ENCODE data around the gene MTFMT. TPM values are rescaled to one million over a fixed set of nuclear protein-coding genes. Genes with fewer than 3 reads are reported as not detected.

MTFMT gene
- total and polyA plus RNA-seq, 7 experiments from 2014 or later = 7.1 to 24.8 (median 18.1) TPM

DNA sequence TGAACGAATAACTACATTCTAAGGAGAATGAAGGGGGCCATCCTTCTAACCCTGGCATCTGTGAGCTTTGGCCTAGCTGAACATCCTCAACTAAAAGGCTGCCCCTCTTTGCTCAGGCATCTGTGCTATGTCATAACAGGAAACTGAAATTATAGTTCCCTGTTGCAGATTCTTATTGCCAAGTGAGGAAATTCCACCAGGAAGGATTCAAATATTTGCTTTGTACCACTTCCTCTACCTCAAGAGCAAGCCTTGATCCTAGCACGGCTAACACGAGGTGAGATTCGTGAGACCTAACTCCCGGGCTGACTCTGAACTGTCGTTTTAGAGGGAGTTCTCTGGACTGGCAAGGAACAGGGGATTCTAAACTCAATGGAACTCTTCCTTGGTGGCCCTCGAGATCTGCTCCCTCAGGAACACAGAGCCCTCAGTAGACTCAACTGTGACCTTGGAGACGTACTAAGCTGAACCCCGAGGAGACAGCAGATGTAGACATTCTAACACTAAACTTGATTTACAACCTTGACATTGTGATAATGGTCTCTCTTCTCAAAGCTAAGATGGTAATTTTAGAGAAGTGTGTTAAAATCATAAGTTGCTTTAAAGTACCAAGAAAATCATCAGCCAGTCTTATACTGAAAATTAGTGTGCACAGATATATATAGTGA, 43.9 kb downstream of the MTFMT start:
- no peaks in the 10 kb centered on the region for H3K9me3 Mint-ChIP-seq
- ATAC-seq (no peak), DNase-seq (no peak)
- Histone ChIP-seq H3K36me3 (ENCODE audit: control insufficient read depth in 2 of 3, insufficient read depth in 3 of 3, low read length in 3 of 3) (peaks cover 0 to 7% (median 0%) of the 10 kb centered on the region in 3 experiments), H3K4me1 (ENCODE audit: control insufficient read depth in 2 of 2, insufficient read depth in 2 of 2, low read length in 2 of 2) (peaks cover 0 to 24% of the 10 kb centered on the region in 2 donors), H3K27me3 (ENCODE audit: control insufficient read depth in 2 of 2, insufficient read depth in 2 of 2, low read length in 2 of 2) (no peaks in the 10 kb centered on the region), H3K4me3 (ENCODE audit: low read length) (no peak overlapping the region), H3K27ac (ENCODE audit: low read depth, low read length) (no peak overlapping the region), H3K9me3 (ENCODE audit: control insufficient read depth in 2 of 3, low read length in 3 of 3) (no peaks in the 10 kb centered on the region)
- peaks cover 0 to 17% (median 5%) of the 10 kb centered on the region in 5 donors for H3K36me3 Mint-ChIP-seq
- peak overlapping the region in 3 of 10 donors; percentile 7 to 44 (median 30) for H3K4me3 Mint-ChIP-seq
- peaks cover 35 to 61% (median 52%) of the 10 kb centered on the region in 7 donors for H3K4me1 Mint-ChIP-seq
- ChIA-PET CTCF (no interaction called here), POLR2A (interaction anchor here (1.0 kb wide), 1 partner anchor 312 kb away, joined by 3 read pairs; no protein-coding TSS in a partner anchor)
- H3K27ac Mint-ChIP-seq = peak overlapping the region in 6 of 9 donors; percentile 18 to 65 (median 43)
- H3K27me3 Mint-ChIP-seq = no peaks in the 10 kb centered on the region
- intact Hi-C loops (cut with micrococcal nuclease) = loop anchor here (5.0 to 10.0 kb wide), 4 partner anchors 143 to 1519 kb away; partner anchors contain the start of genes PARP16 (in 1 of the 2), PLEKHO2 (in 1 of the 2), PPIB (in 1 of the 2) and RPL4 (in 1 of the 2)

DNA sequence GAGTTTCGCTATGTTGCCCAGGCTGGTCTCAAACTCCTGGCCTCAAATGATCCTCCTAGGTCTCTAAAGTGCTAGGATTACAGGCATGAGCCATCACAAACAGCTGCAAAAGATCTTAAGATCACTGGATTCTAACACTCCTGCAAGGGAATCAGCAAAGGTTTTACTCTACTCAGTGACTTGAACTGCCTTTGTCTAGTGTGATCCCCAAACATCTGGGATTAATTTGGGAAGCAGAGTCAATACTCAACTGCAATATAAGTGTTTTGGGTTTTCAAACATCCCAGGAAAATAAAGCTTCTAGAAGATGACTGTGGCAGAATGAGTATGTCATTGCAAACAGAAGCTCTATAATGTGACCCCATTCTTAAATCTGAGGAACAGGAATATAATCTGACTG, 47.0 kb downstream of the MTFMT start:
- Histone ChIP-seq H3K4me1 (ENCODE audit: control insufficient read depth in 2 of 2, insufficient read depth in 2 of 2, low read length in 2 of 2) (peaks cover 0 to 20% of the 10 kb centered on the region in 2 donors), H3K4me3 (ENCODE audit: low read length) (no peak overlapping the region), H3K27ac (ENCODE audit: low read depth, low read length) (no peak overlapping the region), H3K36me3 (ENCODE audit: control insufficient read depth in 2 of 3, insufficient read depth in 3 of 3, low read length in 3 of 3) (peaks cover 0 to 19% (median 10%) of the 10 kb centered on the region in 3 experiments), H3K9me3 (ENCODE audit: control insufficient read depth in 2 of 3, low read length in 3 of 3) (no peaks in the 10 kb centered on the region), H3K27me3 (ENCODE audit: control insufficient read depth in 2 of 2, insufficient read depth in 2 of 2, low read length in 2 of 2) (no peaks in the 10 kb centered on the region)
- H3K4me3 Mint-ChIP-seq = no peak overlapping the region
- DNase-seq (no peak), ATAC-seq (no peak)
- ChIA-PET POLR2A (no interaction called here), CTCF (no interaction called here)
- H3K27ac Mint-ChIP-seq = no peak overlapping the region
- no peaks in the 10 kb centered on the region for H3K9me3 Mint-ChIP-seq
- peaks cover 24 to 39% (median 31%) of the 10 kb centered on the region in 7 donors for H3K4me1 Mint-ChIP-seq
- H3K27me3 Mint-ChIP-seq = no peaks in the 10 kb centered on the region
- peaks cover 0 to 35% (median 7%) of the 10 kb centered on the region in 5 donors for H3K36me3 Mint-ChIP-seq
- intact Hi-C loops (cut with micrococcal nuclease) = loop anchor here in 1 of 2 donors (10.0 kb wide), 1 partner anchor 1522 kb away; the partner anchor contains the start of genes RPL4 and ZWILCH

DNA sequence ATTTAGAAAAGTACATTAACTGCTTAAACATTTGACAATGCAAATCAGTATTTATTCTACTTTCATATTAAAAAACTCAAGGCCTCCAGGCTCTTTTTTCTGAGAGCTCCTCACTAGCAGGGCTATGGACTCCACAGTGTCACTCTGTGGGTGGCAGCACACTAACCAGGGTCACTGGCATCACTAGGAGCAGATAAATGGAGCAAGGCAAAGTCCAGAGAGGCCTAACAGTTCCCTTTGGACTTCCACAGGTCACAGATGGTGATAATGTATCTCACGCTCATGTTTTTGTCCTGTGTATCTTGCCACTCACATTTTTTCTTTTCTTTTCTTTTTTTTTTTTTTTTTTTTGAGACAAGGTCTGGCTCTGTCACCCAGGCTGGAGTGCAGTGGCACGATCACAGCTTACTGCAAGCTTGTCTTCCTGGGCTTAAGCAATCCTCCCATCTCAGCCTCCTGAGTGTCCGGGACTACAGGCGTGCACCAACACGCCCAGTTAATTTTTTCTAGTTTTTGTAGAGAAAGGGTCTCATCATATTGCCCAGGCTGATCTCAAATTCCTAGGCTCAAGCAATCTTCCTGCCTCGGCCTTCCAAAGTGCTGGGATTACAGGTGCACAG, 47.5 kb downstream of the MTFMT start:
- H3K9me3 ChIP-seq (ENCODE audit: control insufficient read depth in 2 of 3, low read length in 3 of 3) = no peaks in the 10 kb centered on the region
- Mint-ChIP-seq H3K36me3 (peaks cover 0 to 32% (median 10%) of the 10 kb centered on the region in 5 donors), H3K27ac (no peak overlapping the region), H3K4me1 (peaks cover 20 to 33% (median 26%) of the 10 kb centered on the region in 7 donors), H3K9me3 (no peaks in the 10 kb centered on the region), H3K27me3 (no peaks in the 10 kb centered on the region), H3K4me3 (no peak overlapping the region)
- ATAC-seq (no peak), DNase-seq (no peak)
- ChIA-PET POLR2A (no interaction called here), CTCF (interaction anchor here (0.7 kb wide), 1 partner anchor 180 kb away, joined by 4 read pairs; no protein-coding TSS in a partner anchor)
- intact Hi-C loops (cut with micrococcal nuclease) = loop anchor here in 1 of 2 donors (10.0 kb wide), 1 partner anchor 1523 kb away; the partner anchor contains the start of genes RPL4 and ZWILCH
- H3K4me1 ChIP-seq (ENCODE audit: control insufficient read depth in 2 of 2, insufficient read depth in 2 of 2, low read length in 2 of 2) = peaks cover 0 to 15% of the 10 kb centered on the region in 2 donors
- H3K36me3 ChIP-seq (ENCODE audit: control insufficient read depth in 2 of 3, insufficient read depth in 3 of 3, low read length in 3 of 3) = peaks cover 0 to 25% (median 10%) of the 10 kb centered on the region in 3 experiments
- no peaks in the 10 kb centered on the region for H3K27me3 ChIP-seq (ENCODE audit: control insufficient read depth in 2 of 2, insufficient read depth in 2 of 2, low read length in 2 of 2)
- no peak overlapping the region for H3K4me3 ChIP-seq (ENCODE audit: low read length)
- H3K27ac ChIP-seq (ENCODE audit: low read depth, low read length) = no peak overlapping the region

DNA sequence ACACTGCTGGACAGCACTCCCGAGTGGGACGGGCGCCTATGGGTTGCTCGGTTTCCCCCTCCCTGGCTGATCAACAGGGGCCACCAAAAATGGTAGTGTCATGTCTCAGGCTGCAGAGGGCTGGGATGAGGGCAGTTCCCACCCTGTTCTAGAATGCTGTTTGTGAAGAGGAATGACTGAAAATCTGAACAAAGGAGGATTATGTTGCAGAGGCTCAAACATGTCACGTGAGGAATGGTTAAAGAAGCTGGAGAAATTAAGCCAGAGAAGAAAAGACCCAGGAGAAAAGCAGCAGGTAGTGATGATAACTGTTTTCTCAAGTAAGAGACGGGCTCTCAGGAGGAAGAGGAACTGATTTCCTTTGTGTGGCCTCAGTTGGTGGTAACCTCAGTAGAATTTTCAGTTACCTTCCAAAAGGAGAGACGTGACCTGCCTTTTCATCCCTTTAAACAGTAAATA, 50.2 kb downstream of the MTFMT start:
- Histone ChIP-seq H3K9me3 (ENCODE audit: control insufficient read depth in 2 of 3, low read length in 3 of 3) (no peaks in the 10 kb centered on the region), H3K27ac (ENCODE audit: low read depth, low read length) (no peak overlapping the region), H3K27me3 (ENCODE audit: control insufficient read depth in 2 of 2, insufficient read depth in 2 of 2, low read length in 2 of 2) (no peaks in the 10 kb centered on the region), H3K4me3 (ENCODE audit: low read length) (no peak overlapping the region), H3K4me1 (ENCODE audit: control insufficient read depth in 2 of 2, insufficient read depth in 2 of 2, low read length in 2 of 2) (peaks cover 0 to 2% of the 10 kb centered on the region in 2 donors), H3K36me3 (ENCODE audit: control insufficient read depth in 2 of 3, insufficient read depth in 3 of 3, low read length in 3 of 3) (peaks cover 5 to 44% (median 10%) of the 10 kb centered on the region in 3 experiments)
- H3K27me3 Mint-ChIP-seq = no peaks in the 10 kb centered on the region
- H3K9me3 Mint-ChIP-seq = no peaks in the 10 kb centered on the region
- peak overlapping the region in 3 of 9 donors; percentile 0 to 43 (median 38) for H3K27ac Mint-ChIP-seq
- CTCF ChIA-PET = interaction anchor here (0.8 kb wide), 1 partner anchor 12 kb away, joined by 6 read pairs; no protein-coding TSS in a partner anchor
- ATAC-seq = no peak
- peaks cover 5 to 37% (median 9%) of the 10 kb centered on the region in 5 donors for H3K36me3 Mint-ChIP-seq
- no peak overlapping the region for H3K4me3 Mint-ChIP-seq
- intact Hi-C loops (cut with micrococcal nuclease) = no loop called here
- H3K4me1 Mint-ChIP-seq = peaks cover 4 to 16% (median 9%) of the 10 kb centered on the region in 7 donors
- no peak for DNase-seq
- POLR2A ChIA-PET = no interaction called here

- Histone ChIP-seq H3K27me3 (ENCODE audit: control insufficient read depth in 2 of 2, insufficient read depth in 2 of 2, low read length in 2 of 2) (no peaks in the 10 kb centered on the region), H3K9me3 (ENCODE audit: control insufficient read depth in 2 of 3, low read length in 3 of 3) (no peaks in the 10 kb centered on the region), H3K27ac (ENCODE audit: low read depth, low read length) (no peak overlapping the region), H3K4me1 (ENCODE audit: control insufficient read depth in 2 of 2, insufficient read depth in 2 of 2, low read length in 2 of 2) (no peaks in the 10 kb centered on the region), H3K36me3 (ENCODE audit: control insufficient read depth in 2 of 3, insufficient read depth in 3 of 3, low read length in 3 of 3) (peaks cover 10 to 68% (median 21%) of the 10 kb centered on the region in 3 experiments), H3K4me3 (ENCODE audit: low read length) (no peak overlapping the region)
- H3K36me3 Mint-ChIP-seq = peaks cover 9 to 33% (median 15%) of the 10 kb centered on the region in 5 donors
- H3K27me3 Mint-ChIP-seq = no peaks in the 10 kb centered on the region
- no peak overlapping the region for H3K4me3 Mint-ChIP-seq
- ATAC-seq (no peak), DNase-seq (no peak)
- ChIA-PET POLR2A (no interaction called here), CTCF (no interaction called here)
- H3K27ac Mint-ChIP-seq = no peak overlapping the region
- peaks cover 0 to 7% (median 0%) of the 10 kb centered on the region in 7 donors for H3K4me1 Mint-ChIP-seq
- intact Hi-C loops (cut with micrococcal nuclease) = no loop called here
- H3K9me3 Mint-ChIP-seq = no peaks in the 10 kb centered on the region
Observed at GRCh38 chr15:64975390-64975789, 54.0 kb downstream of the MTFMT start.

DNA sequence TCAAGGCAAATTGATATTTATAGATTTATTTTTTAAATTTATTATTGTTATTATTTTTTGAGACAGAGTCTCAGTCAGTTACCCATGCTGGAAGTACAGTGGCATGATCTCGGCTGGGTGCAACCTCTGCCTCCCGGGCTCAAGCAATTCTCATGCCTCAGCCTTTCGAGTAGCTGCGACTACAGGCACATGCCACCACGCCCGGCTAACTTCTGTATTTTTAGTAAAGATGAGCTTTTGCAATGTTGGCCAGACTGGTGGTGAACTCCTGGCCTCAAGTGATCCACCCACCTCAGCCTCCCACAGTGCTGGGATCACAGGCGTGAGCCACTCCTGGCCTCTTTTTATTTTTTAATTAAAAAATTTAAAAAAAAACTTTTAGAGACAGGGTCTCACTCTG, 58.7 kb downstream of the MTFMT start:
- DNase-seq (no peak), ATAC-seq (no peak)
- Histone ChIP-seq H3K4me3 (ENCODE audit: low read length) (no peak overlapping the region), H3K4me1 (ENCODE audit: control insufficient read depth in 2 of 2, insufficient read depth in 2 of 2, low read length in 2 of 2) (no peaks in the 10 kb centered on the region), H3K27me3 (ENCODE audit: control insufficient read depth in 2 of 2, insufficient read depth in 2 of 2, low read length in 2 of 2) (no peaks in the 10 kb centered on the region), H3K36me3 (ENCODE audit: control insufficient read depth in 2 of 3, insufficient read depth in 3 of 3, low read length in 3 of 3) (peaks cover 6 to 72% (median 21%) of the 10 kb centered on the region in 3 experiments), H3K9me3 (ENCODE audit: control insufficient read depth in 2 of 3, low read length in 3 of 3) (no peaks in the 10 kb centered on the region), H3K27ac (ENCODE audit: low read depth, low read length) (no peak overlapping the region)
- ChIA-PET CTCF (no interaction called here), POLR2A (no interaction called here)
- intact Hi-C loops (cut with micrococcal nuclease) = loop anchor here in 1 of 2 donors (2.0 kb wide), 1 partner anchor 112 kb away; no protein-coding TSS in a partner anchor
- Mint-ChIP-seq H3K27ac (no peak overlapping the region), H3K27me3 (no peaks in the 10 kb centered on the region), H3K36me3 (peaks cover 3 to 38% (median 21%) of the 10 kb centered on the region in 5 donors), H3K4me3 (no peak overlapping the region), H3K4me1 (peaks cover 0 to 4% (median 0%) of the 10 kb centered on the region in 7 donors), H3K9me3 (no peaks in the 10 kb centered on the region)
